Measurements from ENCODE around the gene MAP4K2.

GRCh38 chr11:64751136-64751535 is 51.9 kb downstream of the MAP4K2 start:
- TF ChIP-seq CTCF (IDR thresholded peaks at IDR 0.05 in 4 of 5, conservative IDR thresholded peaks at IDR 0.05 in 1 of 5) (no peak), POLR2A (IDR thresholded peaks at IDR 0.05) (no peak)
